NCI-H345 treated with DMSO at 0.1 percent for 48 hours (cell line): ENCODE results near the gene POTEE.
"Not testable (repeated sequence)": the region's sequence is repeated elsewhere in the genome, so short reads cannot be mapped to it uniquely, and the experiment has no call there.

Source experiments
- DNase-seq: peaks from one replicate; lab custom pipeline; 2025; ENCODE audit not compliant: unreplicated experiment; lab: John Stamatoyannopoulos, UW

The POTEE gene

GRCh38 chr2:131209030-131209772, at the start of gene POTEE:
POTEE (plus strand) TSS chr2:131209536; CDS start chr2:131218403, 8,867 bp downstream.
- DNase-seq = not testable (repeated sequence)

- not testable (repeated sequence) for DNase-seq
These were observed 43.8 kb upstream of the POTEE start for GRCh38 chr2:131165562-131165961.

GRCh38 chr2:131168538-131168937, 40.8 kb upstream of the POTEE start:
- DNase-seq = no peak

GRCh38 chr2:131178050-131178449, 31.3 kb upstream of the POTEE start:
- DNase-seq = not testable (repeated sequence)

- not testable (repeated sequence) for DNase-seq
These were observed 30.5 kb upstream of the POTEE start for GRCh38 chr2:131178721-131179418.

GRCh38 chr2:131181451-131181850, 27.9 kb upstream of the POTEE start:
- not testable (repeated sequence) for DNase-seq

GRCh38 chr2:131193421-131193820, 15.9 kb upstream of the POTEE start:
- not testable (repeated sequence) for DNase-seq

- not testable (repeated sequence) for DNase-seq
These were observed 13.2 kb upstream of the POTEE start for GRCh38 chr2:131196186-131196585.

GRCh38 chr2:131201098-131201497, 8.2 kb upstream of the POTEE start:
- no peak for DNase-seq

GRCh38 chr2:131207839-131208238, 1.5 kb upstream of the POTEE start:
- not testable (repeated sequence) for DNase-seq

- DNase-seq = not testable (repeated sequence)
These were observed 403 bp downstream of the POTEE start for GRCh38 chr2:131209773-131210104.

GRCh38 chr2:131210434-131211211, 1.3 kb downstream of the POTEE start:
- DNase-seq = not testable (repeated sequence)

- not testable (repeated sequence) for DNase-seq
These were observed 8.1 kb downstream of the POTEE start for GRCh38 chr2:131217238-131217986.

- DNase-seq = not testable (repeated sequence)
These were observed 26.5 kb downstream of the POTEE start for GRCh38 chr2:131235543-131236449.
